ENCODE results near the gene LRRC4.

The LRRC4 gene

DNA sequence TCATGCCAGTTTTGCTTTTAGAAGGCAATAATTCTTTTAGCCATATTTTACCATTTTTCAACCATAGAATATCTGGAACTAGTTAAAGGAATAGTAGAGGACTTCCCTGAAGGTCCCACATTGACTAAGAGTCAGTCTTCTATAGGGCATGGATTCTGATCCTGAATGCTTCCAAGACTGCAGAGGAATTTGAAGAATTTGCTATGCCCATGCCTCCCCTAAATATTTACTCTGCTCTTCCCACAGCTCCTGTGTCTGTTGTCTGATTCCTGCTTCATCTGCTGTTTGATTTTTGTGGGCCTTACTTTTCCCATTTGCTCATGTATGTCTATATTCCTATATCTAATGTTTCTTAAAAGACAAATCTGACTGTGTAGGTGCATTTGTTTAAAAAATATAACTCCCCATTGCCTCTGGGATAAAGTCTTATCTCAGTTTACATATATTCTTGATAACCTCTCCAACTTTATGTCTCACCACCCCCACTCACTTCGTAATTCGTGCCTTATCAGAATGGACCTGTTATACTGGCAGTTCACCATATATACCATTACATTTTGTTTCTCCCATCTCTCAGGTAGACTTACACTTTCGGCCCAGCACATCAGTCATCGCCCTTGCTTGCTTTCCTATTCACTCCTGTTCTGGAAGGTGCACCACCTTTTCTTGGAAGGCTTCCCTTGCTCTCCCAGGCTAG, 33.9 kb downstream of the LRRC4 start:
- TF ChIP-seq, protein P1, sequence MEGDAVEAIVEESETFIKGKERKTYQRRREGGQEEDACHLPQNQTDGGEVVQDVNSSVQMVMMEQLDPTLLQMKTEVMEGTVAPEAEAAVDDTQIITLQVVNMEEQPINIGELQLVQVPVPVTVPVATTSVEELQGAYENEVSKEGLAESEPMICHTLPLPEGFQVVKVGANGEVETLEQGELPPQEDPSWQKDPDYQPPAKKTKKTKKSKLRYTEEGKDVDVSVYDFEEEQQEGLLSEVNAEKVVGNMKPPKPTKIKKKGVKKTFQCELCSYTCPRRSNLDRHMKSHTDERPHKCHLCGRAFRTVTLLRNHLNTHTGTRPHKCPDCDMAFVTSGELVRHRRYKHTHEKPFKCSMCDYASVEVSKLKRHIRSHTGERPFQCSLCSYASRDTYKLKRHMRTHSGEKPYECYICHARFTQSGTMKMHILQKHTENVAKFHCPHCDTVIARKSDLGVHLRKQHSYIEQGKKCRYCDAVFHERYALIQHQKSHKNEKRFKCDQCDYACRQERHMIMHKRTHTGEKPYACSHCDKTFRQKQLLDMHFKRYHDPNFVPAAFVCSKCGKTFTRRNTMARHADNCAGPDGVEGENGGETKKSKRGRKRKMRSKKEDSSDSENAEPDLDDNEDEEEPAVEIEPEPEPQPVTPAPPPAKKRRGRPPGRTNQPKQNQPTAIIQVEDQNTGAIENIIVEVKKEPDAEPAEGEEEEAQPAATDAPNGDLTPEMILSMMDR (IDR thresholded peaks at IDR 0.05; ENCODE audit: low read depth, low read length): no peak
- Histone ChIP-seq H3K27me3 (no peaks in the 10 kb centered on the region), H3K4me1 (peaks cover 5% of the 10 kb centered on the region; the same call in 1 of the 2 replicates), H3K36me3 (no peaks in the 10 kb centered on the region; the same call in 1 of the 2 replicates), H3K9me3 (no peaks in the 10 kb centered on the region), H3K4me3 (ENCODE audit: low read depth, low read length) (no peak overlapping the region)
- DNase-seq: no peak

DNA sequence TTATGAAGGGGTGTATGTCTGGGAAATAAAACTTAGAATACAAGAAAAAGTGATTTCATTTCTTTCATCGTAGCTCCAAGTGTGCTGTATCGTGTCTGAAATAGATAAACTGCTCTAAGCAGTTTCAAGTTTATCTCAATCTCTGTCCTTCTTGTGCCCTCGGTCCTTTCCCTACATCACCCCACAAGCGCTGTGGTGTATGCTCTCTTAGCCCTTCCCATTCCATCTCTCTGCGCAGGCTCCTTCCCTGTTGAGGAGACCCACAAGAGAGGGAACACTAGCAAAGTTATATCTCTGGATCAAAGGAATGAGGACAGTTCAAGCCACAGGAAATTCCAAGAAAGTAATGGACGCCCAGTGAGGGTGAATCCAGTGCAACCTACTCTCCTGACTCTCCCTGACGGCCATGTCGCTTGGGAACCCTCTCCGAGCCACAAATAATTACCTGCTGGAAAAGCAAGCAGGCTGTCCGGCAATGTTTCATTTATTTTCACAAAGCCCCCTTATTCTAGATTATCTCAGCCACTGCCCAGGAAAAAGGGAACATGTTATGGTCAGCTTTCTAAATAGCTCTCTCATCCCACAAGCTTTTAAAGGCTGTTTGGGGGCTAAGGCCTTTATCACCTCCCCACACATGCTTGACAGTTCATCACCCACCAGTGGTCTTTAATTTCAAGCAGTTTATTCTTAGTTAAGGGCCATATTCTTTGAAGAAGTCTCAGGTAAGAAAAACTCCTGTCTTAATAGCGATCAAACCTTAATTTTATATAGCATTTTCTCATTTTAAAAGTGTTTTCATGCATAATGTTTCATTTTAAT, 34.8 kb downstream of the LRRC4 start:
- no peaks in the 10 kb centered on the region; the same call in 1 of the 2 replicates for H3K36me3 ChIP-seq
- H3K9me3 ChIP-seq: no peaks in the 10 kb centered on the region
- H3K4me3 ChIP-seq (ENCODE audit: low read depth, low read length): no peak overlapping the region
- TF ChIP-seq, protein P1 (IDR thresholded peaks at IDR 0.05; ENCODE audit: low read depth, low read length): no peak
- peaks cover 5% of the 10 kb centered on the region; the same call in 1 of the 2 replicates for H3K4me1 ChIP-seq
- DNase-seq: no peak
- H3K27me3 ChIP-seq: no peaks in the 10 kb centered on the region

DNA sequence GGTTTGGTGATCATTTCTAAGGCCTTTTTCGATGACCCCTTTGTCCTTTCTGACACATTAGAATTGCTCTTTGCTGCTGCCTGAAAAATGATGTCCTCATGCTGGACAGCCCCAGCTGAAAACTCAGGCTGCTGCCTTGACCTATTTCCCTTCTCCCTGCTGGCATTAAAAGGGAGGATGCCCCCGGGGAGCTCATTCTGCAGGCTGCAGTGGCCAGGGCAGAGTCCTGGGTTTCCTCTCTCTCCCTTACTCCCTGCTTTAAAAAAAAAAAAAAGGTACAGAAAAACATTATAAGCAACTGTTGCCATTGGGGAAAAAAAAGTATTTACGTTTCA, 35.4 kb downstream of the LRRC4 start:
- H3K36me3 ChIP-seq: no peaks in the 10 kb centered on the region; the same call in 1 of the 2 replicates
- TF ChIP-seq, protein P1 (IDR thresholded peaks at IDR 0.05; ENCODE audit: low read depth, low read length): no peak
- H3K4me3 ChIP-seq (ENCODE audit: low read depth, low read length): no peak overlapping the region
- no peaks in the 10 kb centered on the region for H3K9me3 ChIP-seq
- peaks cover 5% of the 10 kb centered on the region; the same call in 1 of the 2 replicates for H3K4me1 ChIP-seq
- no peak for DNase-seq
- no peaks in the 10 kb centered on the region for H3K27me3 ChIP-seq

- Histone ChIP-seq H3K36me3 (no peaks in the 10 kb centered on the region; the same call in 1 of the 2 replicates), H3K4me1 (peaks cover 10% of the 10 kb centered on the region), H3K27me3 (no peaks in the 10 kb centered on the region), H3K4me3 (ENCODE audit: low read depth, low read length) (no peak overlapping the region), H3K9me3 (no peaks in the 10 kb centered on the region)
- no peak for DNase-seq
- TF ChIP-seq, protein P1 (IDR thresholded peaks at IDR 0.05; ENCODE audit: low read depth, low read length): no peak
Observed at GRCh38 chr7:127995156-127995880, 35.9 kb downstream of the LRRC4 start.

DNA sequence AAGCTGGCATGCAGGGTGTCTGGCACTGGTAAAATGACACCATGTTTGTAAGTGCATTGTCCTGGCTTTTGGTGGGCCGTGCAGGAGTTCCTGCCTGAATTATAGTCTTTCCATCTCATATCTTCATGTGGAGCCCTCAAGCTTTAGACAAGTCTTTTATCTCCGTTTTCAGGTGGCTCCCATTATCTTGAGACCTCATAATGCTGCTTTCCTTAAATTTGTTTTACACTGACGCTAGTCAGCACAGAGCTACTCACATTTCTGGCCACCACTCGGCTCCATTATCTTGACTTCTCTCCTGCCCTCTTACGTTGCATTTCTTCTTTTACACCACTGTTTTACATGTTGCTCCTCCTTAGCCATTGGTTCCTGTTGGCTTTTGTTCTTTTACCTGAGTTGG, 37.2 kb downstream of the LRRC4 start:
- TF ChIP-seq, protein P1 (IDR thresholded peaks at IDR 0.05; ENCODE audit: low read depth, low read length): no peak
- Histone ChIP-seq H3K27me3 (no peaks in the 10 kb centered on the region), H3K4me3 (ENCODE audit: low read depth, low read length) (no peak overlapping the region), H3K36me3 (no peaks in the 10 kb centered on the region; the same call in 1 of the 2 replicates), H3K4me1 (peaks cover 10% of the 10 kb centered on the region), H3K9me3 (no peaks in the 10 kb centered on the region)
- DNase-seq: no peak
